Gastrocnemius medialis (tissue), 4 donors: ENCODE data around the gene THSD4. TPM values are rescaled to one million over a fixed set of nuclear protein-coding genes. Genes with fewer than 3 reads are reported as not detected.

Experiments used
- ATAC-seq, 2 donors: fragments of 150-250 bp; one replicate each; pipeline ENCODE4 v1.9.1; 2016
- DNase-seq, 2 donors: peaks; one replicate each; pipeline ENCODE4 v3.0.0-alpha.2; 2019
- H3K27ac ChIP-seq, 4 donors: fragments of 200-600 bp; sonication (generic); 1 replicate in 1 of 4; 2 replicates in 3 of 4; pipeline ENCODE4 v1.5.1; 2016 to 2018; ENCODE audit warnings: mild to moderate bottlenecking in 2 of 4, moderate library complexity in 1 of 4
- H3K27me3 ChIP-seq, 3 donors: fragments of 200-600 bp; sonication (generic) in 2 of 3; 1 replicate in 1 of 3; 2 replicates in 2 of 3; pipeline versions ENCODE4 v1.5.1 to v1.6.0; 2016 to 2019; ENCODE audit warnings: mild to moderate bottlenecking in 1 of 3, moderate library complexity in 1 of 3
- H3K36me3 ChIP-seq, 2 donors: fragments of 200-600 bp; sonication (generic) in 1 of 2; one replicate each; pipeline ENCODE4 v1.5.1; 2017 to 2018
- H3K4me1 ChIP-seq, 2 donors: fragments of 200-600 bp; sonication (generic) in 1 of 2; one replicate each; pipeline ENCODE4 v1.5.1; 2016 to 2017; ENCODE audit warnings: mild to moderate bottlenecking in 2 of 2
- H3K4me3 ChIP-seq, 4 donors: fragments of 200-600 bp; sonication (generic) in 3 of 4; 1 replicate in 1 of 4; 2 replicates in 3 of 4; pipeline ENCODE4 v1.5.1; 2016 to 2019; ENCODE audit warnings: mild to moderate bottlenecking in 2 of 4
- H3K9me3 ChIP-seq, 3 donors: fragments of 200-600 bp; sonication (generic) in 2 of 3; 1 replicate in 1 of 3; 2 replicates in 2 of 3; pipeline ENCODE4 v1.5.1; 2016 to 2019
- POLR2A ChIP-seq, 2 donors: fragments of 450-650 bp; IDR thresholded peaks; one replicate each; pipeline ENCODE4 v1.6.1; 2017; ENCODE audit warnings: antibody characterized with exemption in 2 of 2, mild to moderate bottlenecking in 2 of 2, moderate library complexity in 2 of 2
- in situ Hi-C, 4 donors: fragments of 200-750 bp; cut with MboI; loops; one replicate each; pipeline versions ENCODE4 v1.15.0 to v1.8.0; 2017; ENCODE audit warnings: low sequenced_read_pairs in 4 of 4
- intact Hi-C: fragments of 100-400 bp; cut with DNase I; formaldehyde crosslinking; loops from one replicate; pipeline ENCODE4 v1.15.1; 2023; ENCODE audit warnings: low total_unique reads
- total RNA-seq, 4 donors: library from RNA; depleted of rRNA; stranded (reverse); fragments of >200 nt; gene quantifications; one replicate each; pipeline versions ENCODE4 v1.1.0 to v1.2.3, GENCODE V29; 2016
- TF ChIP-seq, protein P1 (sequence below), 5 experiments: fragments of 450-650 bp in 3 of 5; fragments of 200-600 bp in 2 of 5; sonication (generic) in 2 of 5; IDR thresholded peaks in 4 of 5; conservative IDR thresholded peaks in 1 of 5; 1 replicate in 4 of 5; 2 replicates in 1 of 5; pipeline ENCODE4 v1.5.1; 2016 to 2019; ENCODE audit warnings: antibody characterized with exemption in 5 of 5, mild to moderate bottlenecking in 3 of 5, moderate library complexity in 3 of 5

The THSD4 gene
- total RNA-seq, 4 donors from 2014 or later: 0.35 to 3.1 (median 0.60) TPM

DNA sequence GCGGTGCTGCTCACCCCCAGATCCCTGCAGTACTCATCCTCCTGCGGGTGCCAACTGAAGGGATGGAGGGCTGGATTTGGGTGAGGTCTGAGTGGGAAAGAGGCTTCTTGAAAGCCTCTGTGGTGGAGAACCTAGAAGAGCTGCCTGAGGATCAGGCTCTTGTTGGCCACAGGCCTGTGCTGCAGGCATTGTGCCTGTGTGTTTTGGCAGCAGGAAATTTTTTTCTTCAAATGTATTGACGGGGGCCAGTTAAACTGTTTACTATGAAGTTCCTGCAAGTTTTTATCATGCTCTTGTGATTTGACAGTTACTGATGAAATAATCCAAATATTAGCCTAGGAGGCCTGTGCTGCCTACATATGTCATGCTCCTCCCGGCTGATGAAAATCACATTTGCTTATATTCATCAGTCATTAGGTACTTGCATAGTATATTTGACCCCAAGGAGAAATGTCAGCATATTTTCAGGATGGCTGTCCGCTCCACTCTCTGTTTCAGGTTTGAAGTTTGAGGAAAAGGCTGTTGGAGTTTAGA, 103.1 kb downstream of the THSD4 start:
- intact Hi-C loops (loop anchor here (5.0 kb wide), 1 partner anchor 224 kb away; no protein-coding TSS in a partner anchor), in situ Hi-C loops (no loop called here)
- ATAC-seq (no peak), DNase-seq (no peak)
- H3K4me1 ChIP-seq: no peaks in the 10 kb centered on the region
- TF ChIP-seq, protein P1, sequence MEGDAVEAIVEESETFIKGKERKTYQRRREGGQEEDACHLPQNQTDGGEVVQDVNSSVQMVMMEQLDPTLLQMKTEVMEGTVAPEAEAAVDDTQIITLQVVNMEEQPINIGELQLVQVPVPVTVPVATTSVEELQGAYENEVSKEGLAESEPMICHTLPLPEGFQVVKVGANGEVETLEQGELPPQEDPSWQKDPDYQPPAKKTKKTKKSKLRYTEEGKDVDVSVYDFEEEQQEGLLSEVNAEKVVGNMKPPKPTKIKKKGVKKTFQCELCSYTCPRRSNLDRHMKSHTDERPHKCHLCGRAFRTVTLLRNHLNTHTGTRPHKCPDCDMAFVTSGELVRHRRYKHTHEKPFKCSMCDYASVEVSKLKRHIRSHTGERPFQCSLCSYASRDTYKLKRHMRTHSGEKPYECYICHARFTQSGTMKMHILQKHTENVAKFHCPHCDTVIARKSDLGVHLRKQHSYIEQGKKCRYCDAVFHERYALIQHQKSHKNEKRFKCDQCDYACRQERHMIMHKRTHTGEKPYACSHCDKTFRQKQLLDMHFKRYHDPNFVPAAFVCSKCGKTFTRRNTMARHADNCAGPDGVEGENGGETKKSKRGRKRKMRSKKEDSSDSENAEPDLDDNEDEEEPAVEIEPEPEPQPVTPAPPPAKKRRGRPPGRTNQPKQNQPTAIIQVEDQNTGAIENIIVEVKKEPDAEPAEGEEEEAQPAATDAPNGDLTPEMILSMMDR (IDR thresholded peaks at IDR 0.05 in 4 of 5, conservative IDR thresholded peaks at IDR 0.05 in 1 of 5): no peak
- no peak for TF ChIP-seq POLR2A (IDR thresholded peaks at IDR 0.05)
- H3K9me3 ChIP-seq: no peaks in the 10 kb centered on the region
- no peak overlapping the region for H3K27ac ChIP-seq
- H3K4me3 ChIP-seq: no peak overlapping the region
- no peaks in the 10 kb centered on the region for H3K36me3 ChIP-seq
- H3K27me3 ChIP-seq: no peaks in the 10 kb centered on the region

DNA sequence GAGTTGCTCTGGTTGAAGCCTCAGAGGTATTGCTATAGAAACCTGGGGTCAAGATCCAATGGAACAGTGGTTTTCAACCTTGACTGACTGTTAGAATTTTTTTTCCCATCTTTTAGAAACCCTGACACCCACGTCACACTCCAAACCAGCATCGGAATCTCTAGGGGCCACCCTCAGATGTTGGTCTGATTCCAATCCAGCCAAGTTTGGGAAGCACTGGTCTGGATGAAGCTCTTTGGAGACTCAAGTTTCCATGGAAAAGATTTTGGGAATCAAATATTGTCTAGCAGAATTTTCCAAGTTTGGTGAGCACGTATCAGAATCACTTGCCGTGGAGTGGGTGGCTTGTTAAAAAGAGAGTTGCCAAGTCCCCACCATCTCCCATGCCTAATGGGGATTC, 103.8 kb downstream of the THSD4 start:
- Histone ChIP-seq H3K27me3 (no peaks in the 10 kb centered on the region), H3K4me1 (no peaks in the 10 kb centered on the region), H3K36me3 (no peaks in the 10 kb centered on the region), H3K9me3 (no peaks in the 10 kb centered on the region), H3K27ac (no peak overlapping the region), H3K4me3 (no peak overlapping the region)
- in situ Hi-C loops: no loop called here
- no peak for ATAC-seq
- TF ChIP-seq, protein P1 (IDR thresholded peaks at IDR 0.05 in 4 of 5, conservative IDR thresholded peaks at IDR 0.05 in 1 of 5): no peak
- TF ChIP-seq POLR2A (IDR thresholded peaks at IDR 0.05): no peak
- DNase-seq: no peak
- intact Hi-C loops: loop anchor here (5.0 kb wide), 1 partner anchor 223 kb away; no protein-coding TSS in a partner anchor

DNA sequence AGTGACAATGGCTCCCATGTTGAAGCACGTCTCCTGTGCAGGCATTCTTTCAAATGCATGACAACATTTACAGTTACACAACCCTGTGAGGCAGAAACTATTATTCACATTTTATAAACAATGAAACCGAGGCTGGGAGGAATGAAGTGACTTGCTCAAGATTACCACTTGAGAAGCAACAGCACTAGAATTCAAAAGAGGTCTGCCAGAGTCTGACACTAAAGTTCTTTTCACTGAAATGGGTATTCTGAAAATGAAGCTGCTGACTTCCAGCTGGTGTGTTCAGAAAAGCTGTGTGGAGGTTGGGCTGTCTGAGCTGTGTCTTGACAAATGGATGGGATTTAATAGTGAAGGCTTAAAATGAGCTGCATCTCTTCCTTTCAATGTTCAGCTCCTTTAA, 104.4 kb downstream of the THSD4 start:
- Histone ChIP-seq H3K27me3 (no peaks in the 10 kb centered on the region), H3K4me3 (no peak overlapping the region), H3K4me1 (no peaks in the 10 kb centered on the region), H3K36me3 (no peaks in the 10 kb centered on the region), H3K27ac (no peak overlapping the region), H3K9me3 (no peaks in the 10 kb centered on the region)
- ATAC-seq (no peak), DNase-seq (no peak)
- intact Hi-C loops (loop anchor here (5.0 kb wide), 1 partner anchor 223 kb away; no protein-coding TSS in a partner anchor), in situ Hi-C loops (no loop called here)
- TF ChIP-seq, protein P1 (IDR thresholded peaks at IDR 0.05 in 4 of 5, conservative IDR thresholded peaks at IDR 0.05 in 1 of 5): no peak
- TF ChIP-seq POLR2A (IDR thresholded peaks at IDR 0.05): no peak

DNA sequence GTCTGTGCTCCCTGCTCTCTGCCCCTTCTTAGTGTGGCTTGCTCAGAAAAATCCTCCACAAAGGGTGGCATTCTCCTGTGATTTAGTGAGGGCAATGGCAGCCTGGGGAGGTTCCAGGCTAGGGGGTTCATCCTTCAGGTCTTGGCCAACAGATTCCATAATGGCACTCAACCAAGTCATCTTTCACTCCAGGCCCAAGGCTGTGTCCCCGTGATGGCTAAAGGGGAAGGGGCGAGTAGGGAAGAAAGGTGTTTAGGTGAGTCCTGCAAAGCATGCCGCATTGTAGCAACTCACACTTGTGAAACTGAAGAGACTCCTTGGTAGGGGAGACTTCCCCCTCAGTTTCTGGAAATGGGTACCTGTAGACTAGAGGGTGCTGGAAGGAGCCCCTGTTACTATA, 105.6 kb downstream of the THSD4 start:
- H3K4me1 ChIP-seq: no peaks in the 10 kb centered on the region
- DNase-seq (no peak), ATAC-seq (no peak)
- no peaks in the 10 kb centered on the region for H3K27me3 ChIP-seq
- H3K9me3 ChIP-seq: no peaks in the 10 kb centered on the region
- no peak overlapping the region for H3K27ac ChIP-seq
- intact Hi-C loops (no loop called here), in situ Hi-C loops (no loop called here)
- TF ChIP-seq, protein P1 (IDR thresholded peaks at IDR 0.05 in 4 of 5, conservative IDR thresholded peaks at IDR 0.05 in 1 of 5): no peak
- no peak for TF ChIP-seq POLR2A (IDR thresholded peaks at IDR 0.05)
- no peak overlapping the region for H3K4me3 ChIP-seq
- no peaks in the 10 kb centered on the region for H3K36me3 ChIP-seq

DNA sequence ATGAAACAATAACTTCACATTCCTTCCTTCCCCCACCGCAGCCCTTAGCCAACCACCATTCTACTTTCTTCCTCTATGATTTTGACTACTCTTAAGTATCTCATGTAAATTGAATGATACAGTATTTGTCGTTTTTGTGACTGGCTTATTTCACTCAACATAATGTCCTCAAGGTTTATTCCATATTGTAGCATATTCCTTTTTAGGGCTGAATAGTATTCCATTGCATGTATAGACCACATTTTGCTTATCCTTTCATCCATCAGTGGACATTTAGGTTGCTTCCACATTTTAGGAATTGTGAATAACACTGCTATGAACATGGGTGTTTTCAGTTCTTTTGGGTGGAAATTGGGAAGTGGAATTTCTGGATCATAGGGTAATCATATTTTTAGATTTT, 106.1 kb downstream of the THSD4 start:
- no peaks in the 10 kb centered on the region for H3K27me3 ChIP-seq
- ATAC-seq: no peak
- in situ Hi-C loops (no loop called here), intact Hi-C loops (no loop called here)
- DNase-seq: no peak
- H3K36me3 ChIP-seq: no peaks in the 10 kb centered on the region
- no peak overlapping the region for H3K4me3 ChIP-seq
- H3K9me3 ChIP-seq: no peaks in the 10 kb centered on the region
- TF ChIP-seq POLR2A (IDR thresholded peaks at IDR 0.05): no peak
- TF ChIP-seq, protein P1 (IDR thresholded peaks at IDR 0.05 in 4 of 5, conservative IDR thresholded peaks at IDR 0.05 in 1 of 5): no peak
- H3K27ac ChIP-seq: no peak overlapping the region
- no peaks in the 10 kb centered on the region for H3K4me1 ChIP-seq
